CD4-positive, alpha-beta T cell treated with Interleukin-1 beta for 1 hour (primary cell): Measurements from ENCODE around the gene CDC14A.
A peak's percentile ranks its signal among the peaks of the same experiment; 100 is the strongest.

Experiments
- DNase-seq, 2 donors: peaks; one replicate each; pipeline ENCODE4 v3.0.0-alpha.2; 2020 to 2022

CDC14A gene

GRCh38 chr1:100543640-100544039, 191.3 kb downstream of the CDC14A start:
- peak; percentile 11 to 47 for DNase-seq

- no peak for DNase-seq
Measured at GRCh38 chr1:100544791-100545190, 192.5 kb downstream of the CDC14A start.

- DNase-seq, result no peak
Measured at GRCh38 chr1:100545855-100546254, 193.5 kb downstream of the CDC14A start.

GRCh38 chr1:100552031-100552430, 199.7 kb downstream of the CDC14A start:
- no peak for DNase-seq

- DNase-seq, result no peak
Measured at GRCh38 chr1:100552922-100553321, 200.6 kb downstream of the CDC14A start.

GRCh38 chr1:100556181-100556580, 203.9 kb downstream of the CDC14A start:
- DNase-seq, result no peak

GRCh38 chr1:100556925-100557605, 204.8 kb downstream of the CDC14A start:
- DNase-seq, result no peak

GRCh38 chr1:100557606-100557953, 205.3 kb downstream of the CDC14A start:
- no peak for DNase-seq

- no peak for DNase-seq
Measured at GRCh38 chr1:100565533-100565932, 213.2 kb downstream of the CDC14A start.

GRCh38 chr1:100565937-100566699, 213.8 kb downstream of the CDC14A start:
- DNase-seq, result no peak

- no peak for DNase-seq
Measured at GRCh38 chr1:100567062-100567461, 214.8 kb downstream of the CDC14A start.
